Right lobe of liver (tissue), 6 donors: Measurements from ENCODE around the gene QPRT. TPM values are rescaled to one million over a fixed set of nuclear protein-coding genes. Genes with fewer than 3 reads are reported as not detected.
"Not testable (repeated sequence)": the region's sequence is repeated elsewhere in the genome, so short reads cannot be mapped to it uniquely, and the experiment has no call there.

Experiments
- ATAC-seq, 4 donors: fragments of 200-7000 bp; cut with Tn5 transposase; one replicate each; pipeline ENCODE4 v1.9.1; 2020; ENCODE audit warnings: mild to moderate bottlenecking in 4 of 4, moderate library complexity in 4 of 4
- DNase-seq, 3 donors: peaks; one replicate each; pipeline ENCODE4 v3.0.0-alpha.2; 2020
- H3K27ac ChIP-seq, 3 donors: fragments of 200-600 bp; one replicate each; pipeline ENCODE4 v1.8.0; 2022
- H3K27me3 ChIP-seq, 2 donors: fragments of 200-600 bp; one replicate each; pipeline ENCODE4 v1.8.0; 2022
- H3K36me3 ChIP-seq, 4 donors: fragments of 200-600 bp; sonication (generic) in 1 of 4; one replicate each; pipeline versions ENCODE4 v1.5.1 to v1.8.0; 2017 to 2022; ENCODE audit warnings: control low read depth in 1 of 4
- H3K4me1 ChIP-seq, 4 donors: fragments of 200-600 bp; sonication (generic) in 1 of 4; one replicate each; pipeline versions ENCODE4 v1.5.1 to v1.8.0; 2017 to 2022; ENCODE audit warnings: control low read depth in 1 of 4
- H3K4me3 ChIP-seq, 3 donors: fragments of 200-600 bp; one replicate each; pipeline ENCODE4 v1.8.0; 2022
- H3K9me3 ChIP-seq, 4 donors: fragments of 200-600 bp; sonication (generic) in 1 of 4; one replicate each; pipeline versions ENCODE4 v1.5.1 to v1.8.0; 2017 to 2022; ENCODE audit warnings: control low read depth in 1 of 4
- CTCF ChIP-seq, 4 donors: fragments of 200-600 bp in 3 of 4; fragments of 450-650 bp in 1 of 4; IDR thresholded peaks; one replicate each; pipeline versions ENCODE4 v1.5.1 to v1.8.0; 2016 to 2022; ENCODE audit warnings: antibody characterized with exemption in 4 of 4, mild to moderate bottlenecking in 2 of 4
- POLR2A ChIP-seq: fragments of 450-650 bp; IDR thresholded peaks from one replicate; pipeline ENCODE4 v1.6.1; 2017; ENCODE audit warnings: antibody characterized with exemption, mild to moderate bottlenecking
- WGBS: methylation state at CpG from one replicate; pipeline ENCODE4 v1.1.6; 2018; ENCODE audit warnings: low coverage, low lambda C conversion rate; ENCODE audit not compliant: insufficient coverage; ENCODE audit errors: missing lambda C conversion rate; 5-methylcytosine and 5-hydroxymethylcytosine counted together
- intact Hi-C, 2 donors: fragments of 100-400 bp; cut with DNase I; formaldehyde crosslinking; loops; one replicate each; pipeline versions ENCODE4 v1.11.2 to v1.14.1; 2022
- total RNA-seq, 6 experiments: library from RNA; depleted of rRNA in 2 of 6; stranded (reverse); fragments of >200 nt in 2 of 6; fragmentation: NEBNext Ultra II Directional in 3 of 6; extraction: Animal tissue kit (Norgen Biotek cat#: 25700) in 3 of 6; gene quantifications; one replicate each; pipeline versions ENCODE4 v1.1.0 to v1.2.4, GENCODE V29; 2016 to 2023
- donor health status: DM: no; HTN: yes; CAD: no.
- donor health status: DM: no; HTN: no; CAD: no.
- donor health status: DM: no; HTN: no; CAD: no.
- donor health status: DM: no; HTN: yes; CAD: no.
- donor health status: DM: no; HTN: yes; CAD: no.

Gene QPRT
- total RNA-seq, 6 experiments from 2014 or later, result 95.2 to 154 (median 128) TPM

GRCh38 chr16:29665294-29666077 is 13.5 kb upstream of the QPRT start:
- ATAC-seq (no peak), DNase-seq (no peak)
- TF ChIP-seq CTCF (IDR thresholded peaks at IDR 0.05) (no peak), POLR2A (no peak)
- no peak overlapping the region for H3K4me3 ChIP-seq
- no peaks in the 10 kb centered on the region for H3K36me3 ChIP-seq
- no peaks in the 10 kb centered on the region for H3K9me3 ChIP-seq
- WGBS, result 57% methylated on average over 15 of the region's 15 CpGs
- intact Hi-C loops, result no loop called here
- no peaks in the 10 kb centered on the region for H3K4me1 ChIP-seq
- H3K27me3 ChIP-seq, result no peaks in the 10 kb centered on the region
- H3K27ac ChIP-seq, result no peak overlapping the region

GRCh38 chr16:29667322-29667610 is 11.7 kb upstream of the QPRT start:
- DNase-seq, ATAC-seq, H3K27ac ChIP-seq, H3K36me3 ChIP-seq, H3K4me1 ChIP-seq, H3K4me3 ChIP-seq, H3K9me3 ChIP-seq, intact Hi-C loops, H3K27me3 ChIP-seq: not testable (repeated sequence)
- 79% methylated on average over 6 of the region's 6 CpGs for WGBS

- no peaks in the 10 kb centered on the region for H3K9me3 ChIP-seq
- H3K36me3 ChIP-seq, result no peaks in the 10 kb centered on the region
- DNase-seq (no peak), ATAC-seq (no peak)
- H3K4me1 ChIP-seq, result no peaks in the 10 kb centered on the region
- WGBS, result 91% methylated on average over 9 of the region's 12 CpGs
- intact Hi-C loops, result no loop called here
- H3K4me3 ChIP-seq, result no peak overlapping the region
- TF ChIP-seq CTCF (IDR thresholded peaks at IDR 0.05) (no peak), POLR2A (no peak)
- H3K27ac ChIP-seq, result no peak overlapping the region
- H3K27me3 ChIP-seq, result no peaks in the 10 kb centered on the region
Measured at GRCh38 chr16:29667755-29668154, 11.2 kb upstream of the QPRT start.

DNA sequence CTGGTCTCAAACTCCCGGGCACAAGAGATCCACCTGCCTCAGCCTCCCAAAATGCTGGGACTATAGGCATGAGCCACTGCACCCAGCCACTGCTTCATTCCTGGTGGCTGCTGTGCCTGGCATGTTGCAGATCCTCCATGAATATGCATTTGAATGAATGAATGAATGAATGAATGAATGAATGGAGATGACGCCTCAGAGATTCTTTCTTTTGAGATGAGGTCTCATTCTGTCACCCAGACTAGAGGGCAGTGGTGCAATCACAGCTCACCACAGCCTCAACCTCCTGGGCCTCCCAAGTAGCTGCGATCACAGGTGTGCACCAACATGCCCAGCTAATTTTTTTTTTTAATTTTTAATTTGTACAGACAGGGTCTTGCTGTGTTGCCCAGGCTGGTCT is 10.7 kb upstream of the QPRT start:
- intact Hi-C loops, result no loop called here
- TF ChIP-seq POLR2A (no peak), CTCF (IDR thresholded peaks at IDR 0.05) (no peak)
- 75% methylated on average over 2 of the region's 3 CpGs for WGBS

DNA sequence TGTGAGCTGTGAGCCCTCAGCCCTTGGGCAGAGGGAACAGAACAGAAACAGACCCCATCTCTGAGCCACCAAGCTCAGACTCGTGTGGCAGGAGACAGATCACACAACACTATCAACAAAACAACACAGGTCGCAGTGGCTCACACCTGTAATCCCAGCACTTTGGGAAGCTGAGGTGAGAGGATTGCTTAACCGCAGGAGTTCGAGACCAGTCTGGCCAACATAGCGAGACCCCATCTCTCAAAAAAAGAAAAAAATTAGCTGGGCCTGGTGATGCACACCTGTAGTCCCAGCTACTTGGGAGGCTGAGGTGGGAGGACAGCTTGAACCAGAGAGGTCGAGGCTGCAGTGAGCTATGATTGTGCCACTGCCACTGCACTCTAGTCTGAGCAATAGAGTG is 5.5 kb upstream of the QPRT start:
- WGBS, result 92% methylated on average over 2 of the region's 6 CpGs
- H3K27me3 ChIP-seq, result no peaks in the 10 kb centered on the region
- no peak for TF ChIP-seq POLR2A
- no peak for TF ChIP-seq CTCF (IDR thresholded peaks at IDR 0.05)
- no peaks in the 10 kb centered on the region for H3K36me3 ChIP-seq
- H3K9me3 ChIP-seq, result no peaks in the 10 kb centered on the region
- H3K4me1 ChIP-seq, result peaks cover 0 to 2% (median 0%) of the 10 kb centered on the region in 4 donors
- DNase-seq, result no peak
- no peak for ATAC-seq
- intact Hi-C loops, result no loop called here
- H3K27ac ChIP-seq, result no peak overlapping the region
- H3K4me3 ChIP-seq, result no peak overlapping the region

More for the DNA sequence above, 10.7 kb upstream of the QPRT start:
- no peaks in the 10 kb centered on the region for H3K36me3 ChIP-seq
- H3K27ac ChIP-seq, result no peak overlapping the region
- ATAC-seq (no peak), DNase-seq (no peak)
- H3K4me1 ChIP-seq, result no peaks in the 10 kb centered on the region
- no peaks in the 10 kb centered on the region for H3K9me3 ChIP-seq
- no peaks in the 10 kb centered on the region for H3K27me3 ChIP-seq
- no peak overlapping the region for H3K4me3 ChIP-seq
